ENCODE measurements around the gene DENND1A.

Gene DENND1A

GRCh38 chr9:123933440-123934212 lies 3.7 kb upstream of the DENND1A start:
- WGBS, 2 experiments (ENCODE audit: insufficient coverage in 2 of 2), result 74 to 75% methylated on average over 1 to 2 of the region's 5 CpGs

GRCh38 chr9:123929177-123929869 lies 603 bp downstream of the DENND1A start:
- no peak overlapping the region for H3K27ac ChIP-seq (ENCODE audit: low read depth, low read length, severe bottlenecking)
- H3K36me3 ChIP-seq (ENCODE audit: control insufficient read depth, insufficient read depth, low read length), result no peaks in the 10 kb centered on the region
- no peaks in the 10 kb centered on the region for H3K9me3 ChIP-seq (ENCODE audit: control insufficient read depth, low read length)
- WGBS, 2 experiments (ENCODE audit: insufficient coverage in 2 of 2), result 1 to 3% methylated on average over 19 to 38 of the region's 50 CpGs
- H3K4me1 ChIP-seq (ENCODE audit: control insufficient read depth, insufficient read depth, low read length, poor library complexity, severe bottlenecking), result peaks cover 5% of the 10 kb centered on the region
- peak overlapping the region; percentile 65 for H3K4me3 ChIP-seq (ENCODE audit: extremely low read depth, insufficient read depth, low read length, poor library complexity, severe bottlenecking)

More at GRCh38 chr9:123933440-123934212, 3.7 kb upstream of the DENND1A start:
- Histone ChIP-seq H3K4me3 (ENCODE audit: extremely low read depth, insufficient read depth, low read length, poor library complexity, severe bottlenecking) (no peak overlapping the region), H3K27ac (ENCODE audit: low read depth, low read length, severe bottlenecking) (no peak overlapping the region), H3K36me3 (ENCODE audit: control insufficient read depth, insufficient read depth, low read length) (no peaks in the 10 kb centered on the region), H3K4me1 (ENCODE audit: control insufficient read depth, insufficient read depth, low read length, poor library complexity, severe bottlenecking) (peaks cover 5% of the 10 kb centered on the region), H3K9me3 (ENCODE audit: control insufficient read depth, low read length) (no peaks in the 10 kb centered on the region)

GRCh38 chr9:123928533-123929176 lies 1.3 kb downstream of the DENND1A start:
- Histone ChIP-seq H3K4me1 (ENCODE audit: control insufficient read depth, insufficient read depth, low read length, poor library complexity, severe bottlenecking) (peaks cover 5% of the 10 kb centered on the region), H3K9me3 (ENCODE audit: control insufficient read depth, low read length) (peaks cover 6% of the 10 kb centered on the region), H3K36me3 (ENCODE audit: control insufficient read depth, insufficient read depth, low read length) (no peaks in the 10 kb centered on the region), H3K27ac (ENCODE audit: low read depth, low read length, severe bottlenecking) (no peak overlapping the region), H3K4me3 (ENCODE audit: extremely low read depth, insufficient read depth, low read length, poor library complexity, severe bottlenecking) (peak overlapping the region; percentile 65)
- WGBS, 2 experiments (ENCODE audit: insufficient coverage in 2 of 2), result 63 to 85% methylated on average over 1 of the region's 6 CpGs

GRCh38 chr9:123927625-123928532 lies 2.0 kb downstream of the DENND1A start:
- 71 to 81% methylated on average over 3 to 5 of the region's 5 CpGs for WGBS, 2 experiments (ENCODE audit: insufficient coverage in 2 of 2)
- H3K9me3 ChIP-seq (ENCODE audit: control insufficient read depth, low read length), result peaks cover 8% of the 10 kb centered on the region
- H3K36me3 ChIP-seq (ENCODE audit: control insufficient read depth, insufficient read depth, low read length), result no peaks in the 10 kb centered on the region
- no peak overlapping the region for H3K4me3 ChIP-seq (ENCODE audit: extremely low read depth, insufficient read depth, low read length, poor library complexity, severe bottlenecking)
- no peak overlapping the region for H3K27ac ChIP-seq (ENCODE audit: low read depth, low read length, severe bottlenecking)
- peaks cover under 1% of the 10 kb centered on the region for H3K4me1 ChIP-seq (ENCODE audit: control insufficient read depth, insufficient read depth, low read length, poor library complexity, severe bottlenecking)

- Histone ChIP-seq H3K4me3 (ENCODE audit: extremely low read depth, insufficient read depth, low read length, poor library complexity, severe bottlenecking) (no peak overlapping the region), H3K36me3 (ENCODE audit: control insufficient read depth, insufficient read depth, low read length) (no peaks in the 10 kb centered on the region), H3K27ac (ENCODE audit: low read depth, low read length, severe bottlenecking) (no peak overlapping the region), H3K4me1 (ENCODE audit: control insufficient read depth, insufficient read depth, low read length, poor library complexity, severe bottlenecking) (no peaks in the 10 kb centered on the region), H3K9me3 (ENCODE audit: control insufficient read depth, low read length) (peaks cover 8% of the 10 kb centered on the region)
- WGBS, 2 experiments (ENCODE audit: insufficient coverage in 2 of 2), result 83 to 95% methylated on average over 3 of the region's 5 CpGs
Observed at GRCh38 chr9:123926941-123927340, 3.0 kb downstream of the DENND1A start.

GRCh38 chr9:123925819-123926218 lies 4.1 kb downstream of the DENND1A start:
- 79 to 81% methylated on average over 2 of the region's 2 CpGs for WGBS, 2 experiments (ENCODE audit: insufficient coverage in 2 of 2)
- H3K9me3 ChIP-seq (ENCODE audit: control insufficient read depth, low read length), result peaks cover 8% of the 10 kb centered on the region
- H3K36me3 ChIP-seq (ENCODE audit: control insufficient read depth, insufficient read depth, low read length), result no peaks in the 10 kb centered on the region
- no peak overlapping the region for H3K27ac ChIP-seq (ENCODE audit: low read depth, low read length, severe bottlenecking)
- no peaks in the 10 kb centered on the region for H3K4me1 ChIP-seq (ENCODE audit: control insufficient read depth, insufficient read depth, low read length, poor library complexity, severe bottlenecking)
- H3K4me3 ChIP-seq (ENCODE audit: extremely low read depth, insufficient read depth, low read length, poor library complexity, severe bottlenecking), result no peak overlapping the region

GRCh38 chr9:123925161-123925560 lies 4.8 kb downstream of the DENND1A start:
- Histone ChIP-seq H3K4me3 (ENCODE audit: extremely low read depth, insufficient read depth, low read length, poor library complexity, severe bottlenecking) (no peak overlapping the region), H3K36me3 (ENCODE audit: control insufficient read depth, insufficient read depth, low read length) (no peaks in the 10 kb centered on the region), H3K27ac (ENCODE audit: low read depth, low read length, severe bottlenecking) (no peak overlapping the region), H3K4me1 (ENCODE audit: control insufficient read depth, insufficient read depth, low read length, poor library complexity, severe bottlenecking) (no peaks in the 10 kb centered on the region), H3K9me3 (ENCODE audit: control insufficient read depth, low read length) (peaks cover 8% of the 10 kb centered on the region)
- 67 to 100% methylated on average over 1 of the region's 3 CpGs for WGBS, 2 experiments (ENCODE audit: insufficient coverage in 2 of 2)

- H3K27ac ChIP-seq (ENCODE audit: low read depth, low read length, severe bottlenecking), result no peak overlapping the region
- no peak overlapping the region for H3K4me3 ChIP-seq (ENCODE audit: extremely low read depth, insufficient read depth, low read length, poor library complexity, severe bottlenecking)
- WGBS, 2 experiments (ENCODE audit: insufficient coverage in 2 of 2), result 95 to 96% methylated on average over 3 to 5 of the region's 5 CpGs
- no peaks in the 10 kb centered on the region for H3K36me3 ChIP-seq (ENCODE audit: control insufficient read depth, insufficient read depth, low read length)
- H3K4me1 ChIP-seq (ENCODE audit: control insufficient read depth, insufficient read depth, low read length, poor library complexity, severe bottlenecking), result no peaks in the 10 kb centered on the region
- peaks cover 8% of the 10 kb centered on the region for H3K9me3 ChIP-seq (ENCODE audit: control insufficient read depth, low read length)
Observed at GRCh38 chr9:123924727-123925126, 5.2 kb downstream of the DENND1A start.

- Histone ChIP-seq H3K4me3 (ENCODE audit: extremely low read depth, insufficient read depth, low read length, poor library complexity, severe bottlenecking) (no peak overlapping the region), H3K27ac (ENCODE audit: low read depth, low read length, severe bottlenecking) (no peak overlapping the region)
- WGBS, 2 experiments (ENCODE audit: insufficient coverage in 2 of 2), result no CpG with 5 or more reads among the region's 3 CpGs
Observed at GRCh38 chr9:123923884-123924283, 6.0 kb downstream of the DENND1A start.

GRCh38 chr9:123923377-123923776 lies 6.5 kb downstream of the DENND1A start:
- Histone ChIP-seq H3K9me3 (ENCODE audit: control insufficient read depth, low read length) (peaks cover 8% of the 10 kb centered on the region), H3K27ac (ENCODE audit: low read depth, low read length, severe bottlenecking) (no peak overlapping the region), H3K36me3 (ENCODE audit: control insufficient read depth, insufficient read depth, low read length) (no peaks in the 10 kb centered on the region), H3K4me1 (ENCODE audit: control insufficient read depth, insufficient read depth, low read length, poor library complexity, severe bottlenecking) (no peaks in the 10 kb centered on the region), H3K4me3 (ENCODE audit: extremely low read depth, insufficient read depth, low read length, poor library complexity, severe bottlenecking) (no peak overlapping the region)
- 93 to 96% methylated on average over 3 of the region's 4 CpGs for WGBS, 2 experiments (ENCODE audit: insufficient coverage in 2 of 2)

More at GRCh38 chr9:123923884-123924283, 6.0 kb downstream of the DENND1A start:
- Histone ChIP-seq H3K36me3 (ENCODE audit: control insufficient read depth, insufficient read depth, low read length) (no peaks in the 10 kb centered on the region), H3K9me3 (ENCODE audit: control insufficient read depth, low read length) (peaks cover 8% of the 10 kb centered on the region), H3K4me1 (ENCODE audit: control insufficient read depth, insufficient read depth, low read length, poor library complexity, severe bottlenecking) (no peaks in the 10 kb centered on the region)
